H9 (cell line): ENCODE measurements around the gene COP1. TPM values are rescaled to one million over a fixed set of nuclear protein-coding genes. Genes with fewer than 3 reads are reported as not detected.
A peak's percentile ranks its signal among the peaks of the same experiment; 100 is the strongest.

Experiments used
- DNase-seq: peaks from one replicate; pipeline ENCODE4 v3.0.0-alpha.2; 2017
- H2AFZ ChIP-seq: one replicate; pipeline ENCODE4 v1.6.1; 2013; ENCODE audit warnings: mild to moderate bottlenecking, low read length, control low read depth, moderate library complexity
- H2AK5ac ChIP-seq: 2 replicates; pipeline ENCODE4 v1.6.1; 2013; ENCODE audit warnings: low read length, control low read depth, mixed read lengths; ENCODE audit not compliant: insufficient read length
- H2BK120ac ChIP-seq: one replicate; pipeline ENCODE4 v1.6.1; 2013; ENCODE audit warnings: low read depth, mild to moderate bottlenecking, low read length, control low read depth, inconsistent platforms; ENCODE audit not compliant: poor library complexity, severe bottlenecking
- H2BK12ac ChIP-seq: 2 replicates; pipeline ENCODE4 v1.6.1; 2013; ENCODE audit warnings: low read length, control low read depth, mixed read lengths, low read depth; ENCODE audit not compliant: insufficient read length
- H2BK15ac ChIP-seq: 2 replicates; pipeline ENCODE4 v1.6.1; 2013; ENCODE audit warnings: low read depth, low read length, control low read depth
- H2BK20ac ChIP-seq: one replicate; pipeline ENCODE4 v1.6.1; 2013; ENCODE audit warnings: low read depth, mild to moderate bottlenecking, low read length, control low read depth, inconsistent platforms; ENCODE audit not compliant: poor library complexity, severe bottlenecking
- H2BK5ac ChIP-seq: 2 replicates; pipeline ENCODE4 v1.6.1; 2013; ENCODE audit warnings: low read length, control low read depth, mixed read lengths; ENCODE audit not compliant: insufficient read length
- H3K14ac ChIP-seq: 2 replicates; pipeline ENCODE4 v1.6.1; 2013; ENCODE audit warnings: low read length, control low read depth; ENCODE audit not compliant: insufficient read depth
- H3K18ac ChIP-seq: 2 replicates; pipeline ENCODE4 v1.6.1; 2013; ENCODE audit warnings: low read depth, mild to moderate bottlenecking, mixed read lengths, low read length, control low read depth; ENCODE audit not compliant: insufficient read length
- H3K23ac ChIP-seq: 2 replicates; pipeline ENCODE4 v1.6.1; 2013; ENCODE audit warnings: low read length, control low read depth, mixed read lengths, low read depth; ENCODE audit not compliant: insufficient read length
- H3K23me2 ChIP-seq: 2 replicates; pipeline ENCODE4 v1.6.1; 2013; ENCODE audit warnings: low read depth, mild to moderate bottlenecking, mixed read lengths, low read length, control low read depth; ENCODE audit not compliant: insufficient read length, poor library complexity, severe bottlenecking
- H3K27ac ChIP-seq: 2 replicates; pipeline ENCODE4 v1.5.1; 2013; ENCODE audit warnings: low read length, control low read depth, mixed read lengths, low read depth; ENCODE audit not compliant: insufficient read length
- H3K27me3 ChIP-seq: 2 replicates; pipeline ENCODE4 v1.6.1; 2013; ENCODE audit warnings: low read length, control low read depth, inconsistent platforms; ENCODE audit not compliant: insufficient read depth
- H3K4ac ChIP-seq: 2 replicates; pipeline ENCODE4 v1.6.1; 2013; ENCODE audit warnings: low read depth, mild to moderate bottlenecking, control low read depth, inconsistent platforms, low read length, moderate library complexity
- H3K4me1 ChIP-seq: 2 replicates; pipeline ENCODE4 v1.6.1; 2013; ENCODE audit warnings: low read length, control low read depth, inconsistent platforms; ENCODE audit not compliant: insufficient read depth
- H3K4me2 ChIP-seq: 2 replicates; pipeline ENCODE4 v1.6.1; 2013; ENCODE audit warnings: low read length, control low read depth, mixed read lengths; ENCODE audit not compliant: insufficient read length, insufficient read depth
- H3K56ac ChIP-seq: 2 replicates; pipeline ENCODE4 v1.6.1; 2013; ENCODE audit warnings: low read depth, mild to moderate bottlenecking, mixed read lengths, low read length, control low read depth; ENCODE audit not compliant: insufficient read length
- H3K79me1 ChIP-seq: 2 replicates; pipeline ENCODE4 v1.6.1; 2013; ENCODE audit warnings: low read depth, mild to moderate bottlenecking, moderate library complexity, low read length, control low read depth, inconsistent platforms; ENCODE audit not compliant: insufficient read depth, poor library complexity, severe bottlenecking
- H3K79me2 ChIP-seq: 2 replicates; pipeline ENCODE4 v1.6.1; 2013; ENCODE audit warnings: low read length, control low read depth, inconsistent platforms; ENCODE audit not compliant: insufficient read depth
- H3K9ac ChIP-seq: 2 replicates; pipeline ENCODE4 v1.6.1; 2013; ENCODE audit warnings: low read length, control low read depth, mixed read lengths; ENCODE audit not compliant: insufficient read length; ENCODE audit errors: extremely low read depth
- H3K9me3 ChIP-seq: one replicate; pipeline ENCODE4 v1.6.1; 2013; ENCODE audit warnings: low read depth, low read length, inconsistent platforms; ENCODE audit not compliant: control insufficient read depth
- H3T11ph ChIP-seq: one replicate; pipeline ENCODE4 v1.6.1; 2013; ENCODE audit warnings: mild to moderate bottlenecking, low read length, control low read depth, inconsistent platforms
- H4K20me1 ChIP-seq: one replicate; pipeline ENCODE4 v1.6.1; 2013; ENCODE audit not compliant: control insufficient read depth, insufficient read length, insufficient read depth
- H4K5ac ChIP-seq: 2 replicates; pipeline ENCODE4 v1.6.1; 2013; ENCODE audit warnings: low read depth, mild to moderate bottlenecking, mixed read lengths, low read length, control low read depth; ENCODE audit not compliant: insufficient read length
- H4K8ac ChIP-seq: replicated peaks from 2 replicates; pipeline ENCODE4 v1.6.1; 2013; ENCODE audit warnings: low read length, control low read depth, mixed read lengths, low read depth; ENCODE audit not compliant: insufficient read length
- H4K91ac ChIP-seq: 2 replicates; pipeline ENCODE4 v1.6.1; 2013; ENCODE audit warnings: low read depth, mild to moderate bottlenecking, moderate library complexity, mixed read lengths, low read length, control low read depth; ENCODE audit not compliant: insufficient read length
- H3K27ac Mint-ChIP-seq, 3 experiments: 2 replicates in 2 of 3; 3 replicates in 1 of 3; pipeline ENCODE4 v1.8.0; 2020 to 2021; ENCODE audit warnings: mixed read lengths in 3 of 3, mild to moderate bottlenecking in 1 of 3, moderate library complexity in 1 of 3
- H3K27me3 Mint-ChIP-seq: 2 replicates; pipeline ENCODE4 v1.8.0; 2021; ENCODE audit warnings: low read depth, mild to moderate bottlenecking, moderate library complexity, mixed read lengths
- H3K36me3 Mint-ChIP-seq, 3 experiments: 2 replicates in 2 of 3; 3 replicates in 1 of 3; pipeline ENCODE4 v1.8.0; 2020 to 2021; ENCODE audit warnings: low read depth in 3 of 3, mixed read lengths in 3 of 3; ENCODE audit not compliant: insufficient read depth in 1 of 3
- H3K4me1 Mint-ChIP-seq, 2 experiments: 2 replicates each; pipeline ENCODE4 v1.8.0; 2020; ENCODE audit warnings: mixed read lengths in 2 of 2
- H3K4me3 Mint-ChIP-seq, 2 experiments: 2 replicates in 1 of 2; 3 replicates in 1 of 2; pipeline ENCODE4 v1.8.0; 2020 to 2021; ENCODE audit warnings: mild to moderate bottlenecking in 2 of 2, mixed read lengths in 2 of 2, moderate library complexity in 1 of 2
- H3K9me3 Mint-ChIP-seq, 2 experiments: 2 replicates in 1 of 2; 3 replicates in 1 of 2; pipeline ENCODE4 v1.8.0; 2020; ENCODE audit warnings: mild to moderate bottlenecking in 2 of 2, mixed read lengths in 2 of 2, moderate library complexity in 1 of 2
- CTCF ChIP-seq: fragments of 200-600 bp; sonication (generic); conservative IDR thresholded peaks from 3 replicates; pipeline ENCODE4 v1.8.0; 2021; ENCODE audit warnings: antibody characterized with exemption, mild to moderate bottlenecking
- WGBS: extraction: QIAGEN DNeasy Blood & Tissue Kit; methylation state at CpG from one replicate; pipeline ENCODE4 v1.1.7; 2013; ENCODE audit warnings: missing lambda C conversion rate, low lambda C conversion rate, mixed read lengths; ENCODE audit not compliant: insufficient read length; ENCODE audit errors: extremely low coverage; 5-methylcytosine and 5-hydroxymethylcytosine counted together
- total RNA-seq: library from RNA; stranded (reverse); gene quantifications from 2 replicates; pipeline ENCODE4 v1.2.1, GENCODE V29; 2021

The COP1 gene
- total RNA-seq, 1 experiment from 2014 or later: 41.3 TPM

- no peaks in the 10 kb centered on the region for H3K79me1 ChIP-seq
- Mint-ChIP-seq H3K27me3 (no peaks in the 10 kb centered on the region), H3K4me1 (no peaks in the 10 kb centered on the region), H3K27ac (0 out of 7 replicates have a peak overlapping the region, but pooled peaks of 1 of the 3 experiments have one; percentile 47), H3K9me3 (no peaks in the 10 kb centered on the region), H3K36me3 (peaks cover 5 to 17% (median 6%) of the 10 kb centered on the region in 3 experiments; a peak in 6 of 7 replicates), H3K4me3 (no peak overlapping the region)
- no peaks in the 10 kb centered on the region for H3K9me3 ChIP-seq
- no peak overlapping the region for H2BK5ac ChIP-seq
- no peak overlapping the region for H3K27ac ChIP-seq
- no peak overlapping the region for H2BK12ac ChIP-seq
- no peak overlapping the region for H3K9ac ChIP-seq
- H3K4me1 ChIP-seq: no peaks in the 10 kb centered on the region
- H4K91ac ChIP-seq: no peak overlapping the region
- H3K4me2 ChIP-seq: no peak overlapping the region
- no peak overlapping the region for H2BK20ac ChIP-seq
- no peaks in the 10 kb centered on the region for H3K27me3 ChIP-seq
- no peak overlapping the region for H3K14ac ChIP-seq
- H2AK5ac ChIP-seq: no peak overlapping the region
- no peak overlapping the region for H2AFZ ChIP-seq
- H3K4ac ChIP-seq: no peak overlapping the region
- no peak overlapping the region for H3K18ac ChIP-seq
- no peak overlapping the region for H2BK15ac ChIP-seq
- H4K20me1 ChIP-seq: no peaks in the 10 kb centered on the region
- H3K23me2 ChIP-seq: no peaks in the 10 kb centered on the region
- no peak for DNase-seq
- WGBS: no CpG with 5 or more reads among the region's 3 CpGs
- H3K56ac ChIP-seq: no peak overlapping the region
- no peak overlapping the region for H4K5ac ChIP-seq
- no peak overlapping the region for H2BK120ac ChIP-seq
- no peak overlapping the region for H4K8ac ChIP-seq
- TF ChIP-seq CTCF: no peak
- no peaks in the 10 kb centered on the region for H3K79me2 ChIP-seq
- H3T11ph ChIP-seq: no peak overlapping the region
- H3K23ac ChIP-seq: no peak overlapping the region
Observed at GRCh38 chr1:176022574-176022973, 184.5 kb downstream of the COP1 start.
